Common myeloid progenitor, CD34-positive (primary cell): ENCODE results near the gene B3GNT4.
"Not testable (repeated sequence)": the region's sequence is repeated elsewhere in the genome, so short reads cannot be mapped to it uniquely, and the experiment has no call there.

Experiments
- CTCF ChIA-PET: fragments of 350-600 bp; sonication (Branson Sonifier 250); formaldehyde crosslinking; loops from one replicate; lab custom pipeline; 2021; ENCODE audit warnings: antibody characterized with exemption; lab: Charles Lee
- POLR2A ChIA-PET: fragments of 350-600 bp; sonication (Branson Sonifier 250); formaldehyde crosslinking; loops from one replicate; lab custom pipeline; 2021; ENCODE audit warnings: antibody characterized with exemption; lab: Charles Lee
- DNase-seq, 3 donors: peaks; one replicate each; pipeline versions ENCODE4 v3.0.0 to v3.0.0-alpha.2; 2013
- H3K27ac ChIP-seq, 2 experiments: 1 replicate in 1 of 2; 2 replicates in 1 of 2; pipeline ENCODE4 v1.7.0; 2013; ENCODE audit warnings: inconsistent platforms in 2 of 2, low read length in 2 of 2, mild to moderate bottlenecking in 2 of 2, low read depth in 1 of 2, moderate library complexity in 1 of 2; ENCODE audit not compliant: severe bottlenecking in 2 of 2, insufficient read depth in 1 of 2, poor library complexity in 1 of 2
- H3K27me3 ChIP-seq, 5 experiments: replicated peaks in 2 of 5; 1 replicate in 3 of 5; 2 replicates in 2 of 5; pipeline versions ENCODE4 v1.6.1 to v1.7.0; 2013; ENCODE audit warnings: low read length in 4 of 5, mild to moderate bottlenecking in 2 of 5, moderate library complexity in 2 of 5, inconsistent platforms in 1 of 5; ENCODE audit not compliant: insufficient read depth in 5 of 5, control insufficient read depth in 4 of 5
- H3K36me3 ChIP-seq, 4 experiments: 1 replicate in 2 of 4; 2 replicates in 2 of 4; pipeline versions ENCODE4 v1.6.1 to v1.7.0; 2013; ENCODE audit warnings: low read length in 3 of 4, control low read depth in 1 of 4, mild to moderate bottlenecking in 1 of 4; ENCODE audit not compliant: control insufficient read depth in 4 of 4, insufficient read depth in 4 of 4
- H3K4me1 ChIP-seq, 4 experiments: 1 replicate in 3 of 4; 2 replicates in 1 of 4; pipeline versions ENCODE4 v1.6.1 to v1.7.1; 2013; ENCODE audit warnings: low read length in 3 of 4, mild to moderate bottlenecking in 3 of 4, control low read depth in 1 of 4, inconsistent platforms in 1 of 4, moderate library complexity in 1 of 4; ENCODE audit not compliant: control insufficient read depth in 4 of 4, insufficient read depth in 4 of 4; ENCODE audit errors: control extremely low read depth in 1 of 4
- H3K4me3 ChIP-seq, 7 experiments: 1 replicate in 4 of 7; 2 replicates in 3 of 7; pipeline versions ENCODE4 v1.5.1 to v1.7.0; 2013; ENCODE audit warnings: mild to moderate bottlenecking in 7 of 7, low read length in 6 of 7, moderate library complexity in 6 of 7, inconsistent platforms in 2 of 7, low read depth in 2 of 7, control low read depth in 1 of 7; ENCODE audit not compliant: insufficient read depth in 4 of 7, control insufficient read depth in 1 of 7; ENCODE audit errors: extremely low read depth in 1 of 7
- H3K9me3 ChIP-seq, 5 experiments: 1 replicate in 4 of 5; 2 replicates in 1 of 5; pipeline versions ENCODE4 v1.6.1 to v1.7.1; 2013; ENCODE audit warnings: low read length in 4 of 5, mild to moderate bottlenecking in 2 of 5, inconsistent platforms in 1 of 5, low read depth in 1 of 5, moderate library complexity in 1 of 5; ENCODE audit not compliant: control insufficient read depth in 4 of 5, insufficient read depth in 2 of 5; ENCODE audit errors: control extremely low read depth in 1 of 5
- WGBS: methylation state at CpG from one replicate; pipeline ENCODE4 v1.1.5; 2013; ENCODE audit not compliant: insufficient coverage; 5-methylcytosine and 5-hydroxymethylcytosine counted together

The B3GNT4 gene

GRCh38 chr12:122244565-122245371, 41.3 kb downstream of the B3GNT4 start:
- no peak overlapping the region for H3K4me3 ChIP-seq
- ChIA-PET POLR2A (interaction anchor here (0.5 kb wide), 1 partner anchor 11 kb away, joined by 3 read pairs; no protein-coding TSS in a partner anchor), CTCF (interaction anchor here (0.5 to 1.7 kb wide), 6 partner anchors 8 to 948 kb away, joined by 3 to 5 read pairs (median 3); partner anchors contain the start of gene CAMKK2)
- no peaks in the 10 kb centered on the region for H3K27me3 ChIP-seq
- no peaks in the 10 kb centered on the region for H3K4me1 ChIP-seq
- 96% methylated on average over 8 of the region's 11 CpGs for WGBS
- peaks cover 9 to 52% (median 37%) of the 10 kb centered on the region in 4 experiments for H3K36me3 ChIP-seq
- H3K9me3 ChIP-seq, result no peaks in the 10 kb centered on the region
- DNase-seq, result no peak
- H3K27ac ChIP-seq, result no peak overlapping the region

- Histone ChIP-seq H3K4me3 (no peak overlapping the region), H3K27me3 (no peaks in the 10 kb centered on the region), H3K4me1 (no peaks in the 10 kb centered on the region), H3K9me3 (no peaks in the 10 kb centered on the region), H3K36me3 (peaks cover 6 to 53% (median 39%) of the 10 kb centered on the region in 4 experiments), H3K27ac (no peak overlapping the region)
- ChIA-PET POLR2A (no interaction called here), CTCF (interaction anchor here (0.8 to 1.7 kb wide), 2 partner anchors 15 to 22 kb away, joined by 3 to 5 read pairs; no protein-coding TSS in a partner anchor)
- no peak for DNase-seq
- 100% methylated on average over 1 of the region's 1 CpG for WGBS
These were observed 42.0 kb downstream of the B3GNT4 start for GRCh38 chr12:122245553-122245952.

- Histone ChIP-seq H3K27me3 (no peaks in the 10 kb centered on the region), H3K4me3 (no peak overlapping the region), H3K27ac (no peak overlapping the region), H3K4me1 (no peaks in the 10 kb centered on the region), H3K36me3 (peaks cover 8 to 46% (median 29%) of the 10 kb centered on the region in 4 experiments), H3K9me3 (no peaks in the 10 kb centered on the region)
- no peak for DNase-seq
- POLR2A ChIA-PET, result no interaction called here
- WGBS, result 100% methylated on average over 6 of the region's 6 CpGs
- CTCF ChIA-PET, result no interaction called here
These were observed 46.5 kb downstream of the B3GNT4 start for GRCh38 chr12:122250047-122250446.

- Histone ChIP-seq H3K4me1 (no peaks in the 10 kb centered on the region), H3K27me3 (no peaks in the 10 kb centered on the region), H3K4me3 (no peak overlapping the region), H3K9me3 (no peaks in the 10 kb centered on the region), H3K27ac (no peak overlapping the region), H3K36me3 (peaks cover 8 to 46% (median 29%) of the 10 kb centered on the region in 4 experiments)
- CTCF ChIA-PET, result no interaction called here
- no peak for DNase-seq
- POLR2A ChIA-PET, result no interaction called here
- WGBS, result 96% methylated on average over 4 of the region's 8 CpGs
These were observed 47.0 kb downstream of the B3GNT4 start for GRCh38 chr12:122250536-122250935.

- H3K9me3 ChIP-seq, H3K27me3 ChIP-seq, H3K4me3 ChIP-seq, CTCF ChIA-PET, POLR2A ChIA-PET, H3K4me1 ChIP-seq, H3K27ac ChIP-seq, DNase-seq: not testable (repeated sequence)
- no CpG with 5 or more reads among the region's 4 CpGs for WGBS
- H3K36me3 ChIP-seq, result peaks cover 13 to 68% (median 28%) of the 10 kb centered on the region in 4 experiments
These were observed 55.0 kb downstream of the B3GNT4 start for GRCh38 chr12:122258462-122258861.
